ENCODE measurements around the gene FAM240B.

The FAM240B gene

DNA sequence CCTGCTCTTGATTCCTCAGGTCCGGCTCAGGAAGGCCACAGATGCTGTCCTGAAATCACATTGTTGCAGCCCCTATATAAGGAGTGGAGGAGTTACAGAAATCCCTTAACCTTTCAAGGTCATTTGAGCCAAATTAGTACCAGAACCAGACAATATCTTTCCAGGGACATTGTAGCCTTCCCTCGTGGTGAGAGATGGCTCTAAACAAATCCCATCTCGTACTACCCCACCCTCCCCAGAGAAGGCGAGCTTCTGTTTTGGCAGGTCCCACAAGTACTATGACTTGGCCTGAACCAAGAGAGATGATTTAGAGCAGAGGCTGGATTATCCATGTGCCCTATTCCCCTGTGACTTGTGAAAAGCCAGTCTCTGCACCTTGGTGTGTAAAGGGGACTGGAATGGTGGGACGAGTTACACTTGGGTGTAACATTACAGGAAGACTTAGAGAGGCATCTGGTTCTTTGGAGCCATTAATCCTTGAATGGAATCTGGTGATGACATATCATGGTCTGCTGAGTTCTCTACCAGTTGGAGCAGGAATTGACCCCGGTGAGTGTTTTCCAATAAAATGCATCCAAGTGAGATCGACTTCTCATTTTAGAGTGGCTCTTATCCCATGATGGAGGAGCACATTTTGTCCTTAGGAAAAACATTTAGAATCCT is at the start of gene FAM240B:
FAM240B (minus strand) TSS at position 51 of the 663 bp plus-strand sequence. CDS start 16,134 bp downstream, outside the sequence.
- peak in 1 of 2 experiments; percentile 22 for DNase-seq

DNA sequence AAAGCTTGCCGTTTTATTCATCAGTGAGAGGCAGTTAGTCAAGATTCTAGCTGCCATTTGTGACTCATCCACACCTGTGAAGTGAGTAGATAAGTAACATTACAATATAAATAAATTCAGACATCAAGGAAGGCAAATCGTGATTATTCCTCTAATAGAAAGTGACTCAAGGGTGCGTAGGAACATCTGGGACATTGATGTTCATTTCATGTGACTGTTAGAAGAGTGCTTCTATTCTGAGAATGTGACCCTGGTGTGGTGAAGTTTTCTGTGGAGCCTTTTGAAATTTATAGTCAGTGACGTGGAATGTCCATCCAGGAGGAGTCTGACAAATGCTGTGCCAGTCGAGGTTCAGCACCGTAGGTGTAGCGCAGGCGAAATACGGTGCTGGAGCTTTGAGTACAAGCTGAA is 48.4 kb upstream of the FAM240B start:
- DNase-seq = no peak

DNA sequence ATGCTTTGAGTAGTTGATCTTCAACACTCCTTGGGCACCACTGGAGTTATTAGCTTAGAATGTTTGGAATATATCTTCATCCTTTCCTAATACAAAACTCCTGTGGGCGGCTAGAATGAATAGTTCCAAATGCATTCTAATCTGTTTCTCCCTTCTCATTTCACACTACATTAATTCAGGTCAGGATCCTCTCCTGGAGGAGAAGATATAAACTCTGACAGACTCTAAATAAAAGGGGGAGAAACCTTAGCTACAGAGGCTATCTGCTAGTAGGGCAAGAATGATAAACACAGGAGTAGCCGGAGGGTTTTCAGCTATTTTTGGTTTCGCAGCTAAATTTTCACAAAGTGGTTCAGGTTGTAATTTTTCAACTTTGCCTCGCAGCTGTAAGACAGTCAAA is 45.2 kb upstream of the FAM240B start:
- DNase-seq = no peak

DNA sequence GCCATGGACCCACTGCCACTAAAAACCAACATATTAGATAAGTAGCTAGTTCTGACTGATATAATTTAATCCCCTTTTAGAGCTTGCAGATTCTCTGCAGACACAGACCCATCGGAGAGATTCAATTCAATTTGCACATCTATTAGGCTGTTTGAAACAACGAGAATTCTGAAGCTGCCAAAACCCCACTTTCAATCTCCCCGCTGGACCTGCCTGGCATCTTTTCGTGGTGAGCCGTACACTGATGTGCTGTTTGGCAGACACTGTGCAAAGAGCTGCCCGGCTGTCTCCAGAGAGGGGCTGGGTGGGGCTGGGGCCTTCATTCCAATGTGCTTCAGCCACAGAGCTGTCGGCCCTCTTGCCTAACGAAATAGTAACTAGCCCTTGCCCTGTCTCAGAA is 42.1 kb upstream of the FAM240B start:
- no peak for DNase-seq

DNA sequence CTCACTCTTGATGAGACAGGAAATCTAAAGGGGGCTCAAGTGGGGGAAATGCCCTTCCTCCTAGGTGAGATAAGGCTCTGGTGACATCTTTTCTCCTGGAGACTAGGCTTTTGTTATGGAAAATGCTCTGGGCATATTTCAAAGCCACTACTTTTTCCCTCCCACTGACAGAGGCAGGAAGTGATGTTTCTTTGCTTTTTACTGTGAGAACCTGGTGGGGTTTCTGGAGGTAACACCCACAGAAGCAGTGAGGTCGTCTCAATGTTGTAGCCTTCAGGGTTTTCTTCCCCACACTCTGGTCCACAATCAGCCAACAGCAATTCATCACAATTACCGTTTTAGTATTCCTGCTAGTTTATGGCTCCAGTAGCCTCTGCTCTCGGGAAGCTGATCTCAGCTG is 41.4 kb upstream of the FAM240B start:
- DNase-seq = no peak

DNA sequence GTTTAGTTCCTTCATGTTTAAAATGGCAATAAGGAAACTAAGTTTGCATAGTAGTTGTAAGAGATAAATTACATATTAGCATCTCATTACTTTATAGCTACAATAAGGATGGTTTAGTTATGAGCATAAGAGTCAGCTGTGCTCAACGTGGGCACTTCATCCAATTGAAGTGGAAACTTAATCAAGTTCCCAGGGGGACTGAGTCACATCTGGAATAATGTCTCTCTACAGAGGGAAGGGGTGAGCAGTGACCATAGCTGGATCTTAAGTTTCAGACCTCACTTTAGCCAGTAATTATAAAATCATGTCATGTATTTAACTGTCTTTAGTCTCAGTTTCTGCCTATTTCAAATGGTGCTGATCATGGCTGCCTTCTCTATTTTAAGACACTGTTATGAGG is 36.8 kb upstream of the FAM240B start:
- no peak for DNase-seq

DNA sequence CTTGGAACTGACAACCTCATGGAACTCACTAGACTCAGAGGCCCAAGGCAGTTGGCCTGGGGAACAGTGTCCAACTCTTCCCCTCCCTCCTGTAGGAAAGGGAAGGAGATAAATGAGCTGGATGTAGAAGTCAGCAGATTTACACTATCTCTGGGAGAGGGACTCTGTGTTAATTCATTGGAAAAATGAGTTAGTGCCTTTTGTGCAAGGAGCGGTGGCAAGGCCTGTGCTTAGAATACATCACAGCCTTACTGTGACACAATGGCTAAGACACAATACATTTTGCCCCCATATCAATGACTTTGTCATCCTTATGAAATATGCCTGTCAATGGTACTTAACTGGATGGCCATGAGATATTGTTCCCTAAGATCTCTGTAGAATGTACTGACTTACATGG is 28.0 kb upstream of the FAM240B start:
- no peak for DNase-seq

DNA sequence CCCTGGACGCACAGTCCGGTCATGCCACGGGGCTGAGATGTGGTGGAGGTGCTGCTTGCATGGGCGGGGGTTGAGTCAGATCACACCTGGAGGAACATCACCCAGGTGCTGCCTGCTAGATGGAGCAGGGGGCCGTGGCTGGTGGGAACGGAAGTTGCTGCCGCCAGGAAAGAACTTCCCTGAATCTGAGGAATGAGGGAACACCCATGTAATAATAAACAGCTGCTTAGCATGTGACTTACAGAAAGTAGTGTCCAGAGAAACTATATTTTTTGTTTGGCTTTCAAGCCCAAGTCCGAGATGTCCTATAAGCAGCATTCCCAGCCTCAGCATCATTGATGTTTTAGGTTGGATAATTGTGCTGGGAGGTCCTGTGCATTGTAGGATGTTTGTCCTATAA is 27.1 kb upstream of the FAM240B start:
- no peak for DNase-seq

DNA sequence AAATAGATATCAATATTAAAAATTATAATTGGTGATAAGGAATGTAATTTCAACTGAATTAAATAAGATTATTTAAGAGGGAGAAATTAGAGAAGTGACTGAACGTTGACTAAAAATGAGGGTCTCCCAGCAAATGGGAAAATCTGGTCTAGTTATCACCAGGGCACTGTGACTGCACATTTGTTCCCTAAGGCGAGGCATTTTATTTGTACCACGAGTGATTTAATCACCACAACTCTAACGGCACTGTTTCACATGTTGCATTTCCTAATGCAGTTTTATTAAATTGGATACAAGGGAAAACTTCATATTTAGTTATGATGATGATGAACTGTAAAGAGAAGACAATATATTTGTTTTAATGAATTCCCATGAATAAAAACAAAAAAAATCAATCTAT is 26.4 kb upstream of the FAM240B start:
- DNase-seq = no peak

DNA sequence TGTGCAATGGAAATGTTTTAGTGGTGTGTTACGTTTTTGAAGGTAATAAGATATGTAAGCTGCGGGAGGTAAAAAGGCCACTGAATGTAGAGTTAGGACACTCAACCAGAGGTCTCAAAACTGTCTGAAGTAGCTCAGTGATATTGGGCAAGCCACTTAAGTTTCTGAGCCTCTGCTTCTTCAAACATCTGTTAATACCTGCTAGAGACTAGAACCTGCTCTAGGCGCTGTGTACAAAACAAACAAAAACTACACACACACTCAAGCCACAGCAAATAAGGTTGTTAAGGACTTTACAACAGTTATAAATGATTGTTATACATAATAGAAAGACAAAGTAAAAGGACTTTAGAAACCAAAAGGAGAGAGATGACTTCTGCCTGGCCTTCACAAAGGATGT is 24.6 kb upstream of the FAM240B start:
- DNase-seq = no peak

DNA sequence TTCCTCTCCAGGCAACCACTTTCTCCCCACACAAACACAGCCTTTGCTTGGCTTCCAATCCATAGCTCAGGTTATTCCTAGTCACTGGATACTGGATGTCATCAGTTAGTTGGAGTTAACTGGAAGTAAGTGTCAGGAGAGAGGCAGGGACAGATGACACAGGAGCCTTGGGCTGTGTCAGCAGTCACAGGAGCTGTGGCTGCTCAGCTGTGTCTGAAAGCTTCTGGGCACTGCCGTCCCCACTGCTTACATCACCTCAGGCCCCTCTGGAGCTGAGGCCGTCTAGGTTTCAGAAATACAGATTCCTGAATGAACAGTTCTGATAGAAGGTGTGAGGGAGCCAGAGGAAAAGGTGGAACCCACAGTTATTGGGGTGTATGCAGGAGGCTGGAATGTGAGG is 17.3 kb upstream of the FAM240B start:
- no peak for DNase-seq

DNA sequence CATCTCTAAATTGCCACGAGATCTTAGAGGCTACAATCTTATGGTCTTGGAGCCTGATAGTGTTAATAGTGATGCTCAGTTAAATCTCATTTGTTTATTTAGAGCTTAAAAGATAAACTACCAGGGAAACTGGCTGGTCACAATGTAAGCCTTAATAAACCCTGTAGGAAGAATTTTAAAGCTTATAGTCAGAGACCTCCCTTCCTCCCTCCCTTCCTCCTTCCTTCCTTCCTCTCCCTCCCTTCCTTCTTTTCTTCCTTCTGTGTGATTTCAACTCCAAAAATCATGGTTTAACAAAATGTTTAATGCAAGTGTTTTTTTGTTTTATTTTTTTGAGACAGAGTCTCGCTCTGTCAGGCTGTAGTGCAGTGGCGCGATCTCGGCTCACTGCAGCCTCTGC is 14.9 kb upstream of the FAM240B start:
- no peak for DNase-seq

DNA sequence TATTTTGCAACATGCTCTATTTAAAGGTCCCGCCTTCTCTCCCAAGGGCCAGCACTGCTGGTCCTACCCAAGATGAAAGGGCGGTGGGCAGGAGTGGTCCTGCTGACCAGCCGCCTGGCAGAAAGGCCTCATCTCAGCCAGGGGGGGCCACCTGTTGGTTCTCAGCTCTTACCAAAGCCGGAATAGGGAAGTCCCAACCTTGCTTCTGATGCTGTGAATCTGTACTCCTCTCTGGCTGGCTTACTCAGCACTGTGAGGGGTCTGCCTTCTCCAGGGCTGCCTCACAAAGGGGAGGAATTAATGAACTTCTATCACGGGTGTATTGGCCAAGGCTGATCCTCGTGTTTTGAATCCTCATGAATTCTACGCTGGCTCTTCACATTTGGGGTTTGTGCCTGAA is 13.6 kb upstream of the FAM240B start:
- DNase-seq = no peak

DNA sequence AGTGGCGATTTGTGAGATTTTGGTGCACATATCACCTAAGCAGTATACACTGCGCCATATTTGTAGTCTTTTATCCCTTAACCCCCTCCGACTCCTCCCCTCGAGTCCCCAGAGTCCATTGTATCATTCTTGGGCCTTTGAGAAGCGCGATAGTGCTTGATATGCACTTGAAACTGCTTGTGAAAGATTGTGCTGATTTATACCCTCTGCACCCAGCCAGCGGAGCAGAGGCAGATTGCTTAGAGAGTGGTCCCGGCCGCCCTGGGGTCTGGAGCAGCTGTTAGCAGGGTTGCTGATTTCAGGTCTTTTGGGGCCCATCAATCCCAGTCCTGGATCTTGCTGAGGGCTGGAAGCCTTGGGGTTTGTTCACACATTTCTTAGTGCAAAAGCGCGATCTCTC is 13.0 kb upstream of the FAM240B start:
- DNase-seq = no peak

DNA sequence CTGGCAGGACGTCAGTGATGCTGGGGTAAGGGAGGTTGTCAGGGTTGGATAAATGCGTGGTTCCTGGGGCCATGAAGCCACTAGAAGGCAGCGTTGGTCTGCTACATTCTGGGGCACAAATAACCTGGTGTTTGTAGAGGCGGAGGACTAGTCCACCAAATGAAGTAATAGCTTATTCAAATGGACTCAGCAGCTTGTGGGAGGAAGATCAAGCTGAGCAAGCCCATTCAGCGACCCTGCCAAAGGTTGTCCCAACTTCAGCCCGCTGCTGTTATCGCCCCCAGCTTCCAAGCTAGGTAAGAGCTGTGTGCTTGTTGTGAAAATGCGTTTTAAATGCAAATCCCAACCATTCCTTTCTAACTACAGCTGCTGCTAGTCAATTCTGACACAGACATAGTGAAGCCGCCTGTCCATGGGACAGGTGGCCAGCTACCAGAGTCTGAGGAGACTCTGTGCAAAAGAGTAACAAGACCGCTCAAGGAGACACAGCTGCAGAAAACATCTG is 7.6 kb upstream of the FAM240B start:
- no peak for DNase-seq

DNA sequence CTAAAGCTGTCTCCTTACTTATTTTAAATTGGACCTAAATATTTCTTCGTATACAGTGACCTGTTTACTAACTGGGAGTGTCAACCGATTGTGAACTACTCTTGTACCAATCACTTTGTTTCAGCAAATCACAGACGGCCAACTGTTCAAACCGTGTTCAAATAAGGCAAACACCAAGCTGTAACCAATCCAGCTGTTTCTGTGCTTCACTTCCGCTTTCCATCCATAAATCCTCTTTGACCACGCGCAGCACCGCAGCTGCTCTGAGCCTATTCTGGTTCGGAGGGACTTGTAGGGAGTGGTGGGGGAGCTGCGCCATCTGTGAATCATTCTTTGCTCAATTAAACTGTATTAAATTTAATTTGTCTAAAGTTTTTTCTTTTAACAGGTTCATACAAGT is 4.8 kb upstream of the FAM240B start:
- no peak for DNase-seq

DNA sequence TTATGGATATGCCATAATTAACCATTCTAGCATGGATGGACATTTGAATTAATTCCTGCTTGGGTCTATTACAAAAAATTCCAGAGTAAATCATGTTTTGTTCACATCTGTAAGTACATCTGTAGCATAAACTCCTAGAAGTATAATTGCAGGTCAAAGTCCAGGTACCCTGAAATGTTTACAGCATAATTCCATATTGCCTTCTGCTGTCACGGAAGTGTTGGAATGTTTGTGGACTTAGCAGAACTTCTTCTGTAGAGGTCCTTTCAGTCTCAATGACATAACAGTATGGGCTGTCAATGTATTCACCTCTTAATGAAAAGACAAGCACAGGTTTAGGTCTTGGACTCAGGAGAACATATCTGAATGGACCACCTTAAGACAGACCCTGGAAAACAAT is 1.8 kb downstream of the FAM240B start:
- DNase-seq = no peak

DNA sequence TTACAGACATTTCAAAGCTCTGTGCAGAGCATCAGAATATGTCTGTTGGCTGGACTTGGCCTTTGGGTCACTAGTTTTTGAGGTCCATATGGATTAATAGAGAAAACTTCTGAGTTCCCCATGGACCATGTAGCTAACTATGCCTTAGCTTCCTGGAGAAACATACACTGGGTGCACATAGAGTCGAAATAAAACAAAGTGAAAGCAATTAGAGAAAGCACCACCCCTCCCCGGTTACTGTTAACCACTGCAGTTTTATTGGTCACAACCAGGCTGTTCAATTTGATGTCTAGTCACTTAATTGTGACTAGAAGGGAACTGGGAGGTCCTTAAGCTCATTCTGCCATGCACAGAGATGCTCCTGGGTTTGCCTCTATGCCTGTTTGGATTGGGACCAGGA is 4.2 kb downstream of the FAM240B start:
- DNase-seq = no peak

DNA sequence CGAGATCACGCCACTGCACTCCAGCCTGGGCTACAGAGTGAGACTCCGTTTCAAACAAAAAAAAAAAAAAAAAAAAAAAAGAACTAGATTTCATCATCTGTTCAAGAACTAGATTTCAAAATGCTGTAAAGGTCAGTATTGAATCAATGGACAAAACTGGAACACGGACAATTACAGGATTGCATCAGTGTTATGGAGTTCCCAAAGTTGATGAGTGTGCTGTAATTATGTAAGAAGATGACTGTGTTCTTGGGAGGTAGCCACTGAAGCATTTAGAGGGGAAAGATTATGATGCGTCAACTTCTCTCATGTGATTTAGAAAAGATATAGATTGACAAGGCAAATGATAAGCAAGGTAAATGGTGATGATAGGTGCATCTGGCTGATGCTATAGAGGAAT is 6.5 kb downstream of the FAM240B start:
- DNase-seq = no peak

DNA sequence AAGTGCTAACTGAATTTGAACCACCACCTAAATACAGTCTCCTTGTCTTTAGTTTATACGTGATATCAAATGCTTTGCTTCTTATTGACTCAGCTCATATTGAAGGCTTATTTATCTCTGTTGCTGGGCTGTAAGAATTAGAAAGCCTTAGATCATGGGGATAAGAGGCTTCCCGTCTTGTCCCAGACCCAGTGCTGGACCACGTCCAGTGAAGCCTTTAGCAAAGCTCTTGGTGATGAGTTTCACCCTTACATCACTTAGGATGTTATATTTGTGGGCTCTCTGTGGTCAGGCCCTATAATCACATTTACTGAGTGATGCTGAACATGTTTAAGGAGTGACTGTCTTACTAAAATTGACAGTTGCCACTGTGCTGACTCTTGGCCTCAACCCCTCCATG is 11.2 kb downstream of the FAM240B start:
- DNase-seq = no peak

DNA sequence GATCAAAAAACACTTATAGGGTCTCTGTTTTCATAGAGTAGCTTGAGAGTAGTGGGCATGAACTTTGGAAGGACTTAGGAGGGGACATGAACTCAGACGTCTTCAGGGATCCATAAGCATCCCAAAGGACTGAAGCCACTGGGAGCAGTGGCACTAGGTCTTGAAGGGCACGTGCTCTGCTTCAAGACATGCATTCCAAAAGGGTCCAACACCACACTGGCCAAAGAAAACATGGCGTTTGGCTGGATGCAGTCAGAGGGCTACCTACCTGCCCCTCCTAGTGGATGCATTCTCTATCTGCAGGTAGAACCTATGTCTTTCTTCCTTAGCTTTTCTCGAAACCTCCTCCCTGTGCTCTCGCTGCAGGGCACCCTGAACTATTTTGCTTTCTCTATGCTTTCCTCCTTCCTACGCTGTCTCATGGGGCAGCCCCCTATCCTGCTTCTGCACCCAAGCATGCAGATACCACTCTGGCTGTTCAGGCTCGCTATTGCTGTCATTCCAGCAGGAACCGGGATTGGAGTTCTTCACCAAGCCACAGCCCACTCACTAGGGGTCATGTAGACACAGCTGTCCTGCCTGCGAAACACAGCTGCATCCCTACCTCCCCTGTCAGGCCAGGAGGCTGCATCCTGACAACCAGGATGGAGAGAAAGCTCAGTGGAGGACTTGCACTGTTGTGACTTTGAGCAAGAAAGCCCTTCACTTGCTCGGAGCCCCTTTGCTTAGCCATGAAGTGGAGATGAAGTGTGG is 11.9 kb downstream of the FAM240B start:
- no peak for DNase-seq

DNA sequence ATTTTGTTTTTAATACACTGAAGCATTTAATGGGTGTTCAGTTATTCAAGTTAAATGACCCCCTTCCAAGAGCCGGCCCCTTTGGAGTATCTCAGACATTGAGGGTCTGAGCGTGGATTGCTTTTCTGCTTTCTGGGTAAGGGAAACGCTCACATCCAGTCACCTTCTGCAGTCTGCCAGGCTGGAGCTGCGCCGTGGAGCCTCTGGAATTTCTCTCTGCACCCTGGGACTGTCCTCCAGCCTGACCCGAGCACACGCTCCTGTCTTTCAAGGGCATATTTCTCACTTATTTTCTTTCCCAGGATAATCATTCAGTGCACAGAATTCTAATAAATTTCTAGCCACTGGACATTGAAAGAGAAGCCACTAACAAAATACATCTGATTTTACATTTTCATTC is 13.4 kb downstream of the FAM240B start:
- DNase-seq = no peak

DNA sequence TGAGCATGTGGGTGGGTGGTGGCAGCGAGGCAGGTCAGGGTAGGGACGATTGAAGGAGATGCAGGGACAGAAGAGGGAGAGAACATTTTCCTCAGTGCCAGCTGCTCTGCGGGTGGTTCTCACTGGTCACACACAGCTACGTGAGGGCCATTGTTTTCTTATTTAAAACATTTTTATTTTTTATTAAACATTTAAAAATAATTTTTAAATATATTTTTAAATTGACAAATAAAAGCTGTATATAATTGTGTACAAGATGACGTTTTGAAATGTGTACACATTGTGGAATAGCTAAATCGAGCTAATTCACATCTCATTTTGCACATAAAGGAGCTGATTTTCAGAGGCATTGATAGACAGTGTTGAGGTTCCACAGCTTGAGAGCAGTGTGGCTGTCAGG is 14.0 kb downstream of the FAM240B start:
- no peak for DNase-seq

DNA sequence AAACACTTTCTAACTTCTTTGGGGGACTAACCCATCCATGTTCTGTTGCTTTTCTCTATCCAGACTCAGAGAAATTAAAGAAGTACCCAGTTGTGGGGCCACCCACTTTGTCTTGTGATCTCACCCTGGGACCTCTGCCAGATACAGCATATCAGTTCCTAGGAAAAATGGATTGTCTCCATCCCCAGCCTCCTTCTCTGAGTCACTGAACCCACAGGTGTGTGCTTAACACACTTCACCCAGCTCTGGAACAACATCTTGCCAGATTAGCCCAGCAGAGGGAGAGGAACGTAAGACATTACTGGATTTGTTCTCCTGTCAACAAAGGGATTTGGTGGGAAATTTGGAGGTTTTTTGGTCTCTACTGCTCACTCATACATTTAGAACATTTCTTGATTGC is 19.2 kb downstream of the FAM240B start:
- no peak for DNase-seq

DNA sequence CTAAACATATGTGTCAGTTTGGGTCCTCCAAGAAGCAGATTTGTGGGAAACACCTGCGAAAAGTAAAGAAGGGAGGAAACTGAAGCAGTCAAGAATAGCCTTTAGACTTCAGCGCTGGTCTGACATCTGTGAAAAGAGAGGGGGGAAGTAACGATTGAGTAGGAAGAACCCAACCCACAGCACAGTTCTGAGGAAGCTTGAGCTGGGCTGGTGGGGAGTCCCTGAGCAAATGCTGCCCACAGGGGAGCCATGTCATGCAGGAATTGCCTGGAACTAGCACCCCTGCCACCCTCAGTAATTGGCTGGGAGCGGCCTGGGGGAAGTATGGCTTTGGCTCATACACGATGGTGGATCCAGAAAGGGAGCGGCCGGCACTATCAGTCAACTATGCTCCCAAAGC is 20.6 kb downstream of the FAM240B start:
- no peak for DNase-seq
